Measurements from ENCODE around the gene ABI3BP. TPM values are rescaled to one million over a fixed set of nuclear protein-coding genes. Genes with fewer than 3 reads are reported as not detected.

ABI3BP gene
- total RNA-seq, 1 experiment from 2014 or later = 0.28 TPM

GRCh38 chr3:100761951-100762350 lies 231.3 kb downstream of the ABI3BP start:
- no peaks in the 10 kb centered on the region for H3K9me3 Mint-ChIP-seq
- Histone ChIP-seq H3K27ac (ENCODE audit: insufficient read length, low read depth, low read length) (no peak overlapping the region), H2BK20ac (ENCODE audit: low read depth, low read length, poor library complexity, severe bottlenecking) (no peak overlapping the region), H2AFZ (ENCODE audit: low read length) (no peak overlapping the region), H2BK5ac (ENCODE audit: insufficient read length, low read length) (no peak overlapping the region), H3K9ac (ENCODE audit: extremely low read depth, insufficient read length, low read length) (no peak overlapping the region), H4K8ac (replicated peaks; ENCODE audit: insufficient read length, low read depth, low read length) (no peak overlapping the region), H3K14ac (ENCODE audit: insufficient read depth, low read length) (no peak overlapping the region), H3K79me2 (ENCODE audit: insufficient read depth, low read length) (no peaks in the 10 kb centered on the region), H3K4ac (ENCODE audit: low read depth, low read length) (no peak overlapping the region), H3K9me3 (ENCODE audit: control insufficient read depth, low read depth, low read length) (no peaks in the 10 kb centered on the region), H3T11ph (ENCODE audit: low read length) (no peak overlapping the region), H3K4me2 (ENCODE audit: insufficient read depth, insufficient read length, low read length) (no peak overlapping the region), H2AK5ac (ENCODE audit: insufficient read length, low read length) (no peak overlapping the region), H4K20me1 (ENCODE audit: control insufficient read depth, insufficient read depth, insufficient read length) (no peaks in the 10 kb centered on the region), H3K23ac (ENCODE audit: insufficient read length, low read depth, low read length) (no peak overlapping the region), H3K23me2 (ENCODE audit: insufficient read length, low read depth, low read length, poor library complexity, severe bottlenecking) (no peaks in the 10 kb centered on the region), H2BK15ac (ENCODE audit: low read depth, low read length) (no peak overlapping the region), H2BK120ac (ENCODE audit: low read depth, low read length, poor library complexity, severe bottlenecking) (no peak overlapping the region), H3K4me1 (ENCODE audit: insufficient read depth, low read length) (no peaks in the 10 kb centered on the region), H3K27me3 (ENCODE audit: insufficient read depth, low read length) (no peaks in the 10 kb centered on the region), H3K18ac (ENCODE audit: insufficient read length, low read depth, low read length) (no peak overlapping the region), H4K5ac (ENCODE audit: insufficient read length, low read depth, low read length) (no peak overlapping the region), H2BK12ac (ENCODE audit: insufficient read length, low read depth, low read length) (no peak overlapping the region), H4K91ac (ENCODE audit: insufficient read length, low read depth, low read length) (no peak overlapping the region), H3K79me1 (ENCODE audit: insufficient read depth, low read depth, low read length, poor library complexity, severe bottlenecking) (no peaks in the 10 kb centered on the region), H3K56ac (ENCODE audit: insufficient read length, low read depth, low read length) (no peak overlapping the region)
- DNase-seq = no peak
- TF ChIP-seq CTCF (conservative IDR thresholded peaks at IDR 0.05) = no peak
- no peak overlapping the region for H3K4me3 Mint-ChIP-seq
- no peak overlapping the region for H3K27ac Mint-ChIP-seq
- peaks cover 17 to 23% of the 10 kb centered on the region in 2 experiments for H3K4me1 Mint-ChIP-seq
- no peaks in the 10 kb centered on the region for H3K27me3 Mint-ChIP-seq (ENCODE audit: low read depth)
- H3K36me3 Mint-ChIP-seq (ENCODE audit: insufficient read depth in 1 of 3, low read depth in 3 of 3) = no peaks in the 10 kb centered on the region; a peak in 1 of 7 replicates

Measured in H9 (cell line).